HG02763 (cell line): ENCODE results near the gene SYNGR4.
"Not testable (repeated sequence)": the region's sequence is repeated elsewhere in the genome, so short reads cannot be mapped to it uniquely, and the experiment has no call there.

Experiments used
- ATAC-seq: cut with Tn5 transposase; IDR thresholded peaks from one replicate; pipeline ENCODE4 v1.9.1; 2021; ENCODE audit warnings: mild to moderate bottlenecking, moderate library complexity; ENCODE audit not compliant: unreplicated experiment

The SYNGR4 gene

GRCh38 chr19:48370955-48371354 is 6.8 kb downstream of the SYNGR4 start:
- ATAC-seq, result no peak

- ATAC-seq, result no peak
Measured at GRCh38 chr19:48371367-48371766, 7.2 kb downstream of the SYNGR4 start.

GRCh38 chr19:48371771-48372170 is 7.6 kb downstream of the SYNGR4 start:
- ATAC-seq, result not testable (repeated sequence)

GRCh38 chr19:48372904-48373303 is 8.7 kb downstream of the SYNGR4 start:
- no peak for ATAC-seq

GRCh38 chr19:48373567-48373966 is 9.4 kb downstream of the SYNGR4 start:
- ATAC-seq, result no peak

- ATAC-seq, result no peak
Measured at GRCh38 chr19:48378194-48378570, 14.0 kb downstream of the SYNGR4 start.

- no peak for ATAC-seq
Measured at GRCh38 chr19:48379058-48379457, 14.9 kb downstream of the SYNGR4 start.

GRCh38 chr19:48381178-48381950 is 17.2 kb downstream of the SYNGR4 start:
- no peak for ATAC-seq

- no peak for ATAC-seq
Measured at GRCh38 chr19:48382286-48382685, 18.1 kb downstream of the SYNGR4 start.

- ATAC-seq, result no peak
Measured at GRCh38 chr19:48385461-48386087, 21.4 kb downstream of the SYNGR4 start.

- ATAC-seq, result no peak
Measured at GRCh38 chr19:48386981-48387380, 22.8 kb downstream of the SYNGR4 start.

- ATAC-seq, result no peak
Measured at GRCh38 chr19:48390188-48391099, 26.3 kb downstream of the SYNGR4 start.

GRCh38 chr19:48391100-48392005 is 27.2 kb downstream of the SYNGR4 start, which contains the start of gene KDELR1:
TSS of gene KDELR1 (minus strand) at chr19:48391551. CDS start at chr19:48391358, 193 bp downstream.
- peak; percentile 74 for ATAC-seq

GRCh38 chr19:48392006-48392344 is 27.8 kb downstream of the SYNGR4 start:
- ATAC-seq, result not testable (repeated sequence)

- ATAC-seq, result no peak
Measured at GRCh38 chr19:48392860-48393558, 28.8 kb downstream of the SYNGR4 start.

- no peak for ATAC-seq
Measured at GRCh38 chr19:48393559-48394330, 29.6 kb downstream of the SYNGR4 start, which contains the start of gene GRIN2D. TSS of gene GRIN2D (plus strand) at chr19:48393668. CDS start at chr19:48398393, 4,725 bp downstream.

GRCh38 chr19:48394331-48395169 is 30.4 kb downstream of the SYNGR4 start:
- no peak for ATAC-seq

- ATAC-seq, result no peak
Measured at GRCh38 chr19:48395170-48395455, 30.9 kb downstream of the SYNGR4 start.
